Endothelial cell of umbilical vein (primary cell): ENCODE measurements around the gene SLC45A2. TPM values are rescaled to one million over a fixed set of nuclear protein-coding genes. Genes with fewer than 3 reads are reported as not detected.
A peak's percentile ranks its signal among the peaks of the same experiment; 100 is the strongest.

ENCODE experiments used
- BruUV-seq: library from RNA; stranded (reverse); fragments of 400-500 nt; replicated peaks from 2 replicates; lab custom pipeline; 2021; lab: Mats Ljungman, UMichigan
- CTCF ChIA-PET: fragments of 300-600, 350-600 bp; sonication (Branson Sonifier 250); formaldehyde crosslinking; loops from one replicate; lab custom pipeline; 2021; ENCODE audit warnings: antibody characterized with exemption, inconsistent platforms; lab: Charles Lee
- POLR2A ChIA-PET: fragments of 300-600, 350-600 bp; sonication (Branson Sonifier 250); formaldehyde crosslinking; loops from one replicate; lab custom pipeline; 2021; ENCODE audit warnings: antibody characterized with exemption, inconsistent platforms; lab: Charles Lee
- DNase-seq: peaks from one replicate; pipeline ENCODE4 v3.0.0-alpha.2; 2011; ENCODE audit warnings: low read depth, low spot score
- FAIRE-seq: peaks from 2 replicates; lab custom pipeline; 2011; peaks lifted over from hg19 to GRCh38; lab: Jason Lieb, UNC
- H2AFZ ChIP-seq: 2 replicates; pipeline ENCODE4 v1.6.0; 2012; ENCODE audit warnings: low read depth, low read length, control low read depth, inconsistent platforms
- H3K27ac ChIP-seq: 2 replicates; pipeline ENCODE4 v1.5.1; 2011; ENCODE audit warnings: low read depth, mild to moderate bottlenecking, control low read depth, low read length, moderate library complexity; ENCODE audit not compliant: insufficient read depth
- H3K27me3 ChIP-seq, 2 experiments: 2 replicates each; pipeline versions ENCODE4 v1.6.0 to v1.6.1; 2011; ENCODE audit warnings: low read length in 2 of 2, mixed read lengths in 1 of 2; ENCODE audit not compliant: control insufficient read depth in 2 of 2, insufficient read depth in 2 of 2
- H3K36me3 ChIP-seq, 2 experiments: 2 replicates in 1 of 2; 3 replicates in 1 of 2; pipeline ENCODE4 v1.5.1; 2011; ENCODE audit warnings: low read length in 2 of 2, mild to moderate bottlenecking in 1 of 2, moderate library complexity in 1 of 2; ENCODE audit not compliant: control insufficient read depth in 2 of 2, insufficient read depth in 2 of 2; ENCODE audit errors: extremely low read depth in 1 of 2
- H3K4me1 ChIP-seq: 3 replicates; pipeline ENCODE4 v1.5.1; 2011; ENCODE audit warnings: mild to moderate bottlenecking, low read length; ENCODE audit not compliant: control insufficient read depth, insufficient read depth; ENCODE audit errors: extremely low read depth
- H3K4me2 ChIP-seq: 2 replicates; pipeline ENCODE4 v1.6.1; 2011; ENCODE audit warnings: low read length, control low read depth, mixed read lengths; ENCODE audit not compliant: insufficient read depth
- H3K4me3 ChIP-seq, 3 experiments: fragments of 200-600 bp in 1 of 3; sonication (generic), shearing (Covaris generic) in 1 of 3; replicated peaks in 1 of 3; 2 replicates each; pipeline ENCODE4 v1.5.1; 2011 to 2016; ENCODE audit warnings: control low read depth in 3 of 3, low read length in 3 of 3, mild to moderate bottlenecking in 2 of 3, inconsistent platforms in 1 of 3, low read depth in 1 of 3, moderate library complexity in 1 of 3; ENCODE audit not compliant: insufficient read depth in 1 of 3
- H3K79me2 ChIP-seq: 2 replicates; pipeline ENCODE4 v1.6.0; 2012; ENCODE audit warnings: low read length, inconsistent platforms; ENCODE audit not compliant: control insufficient read depth, insufficient read depth
- H3K9ac ChIP-seq: replicated peaks from 2 replicates; pipeline ENCODE3; 2011; ENCODE audit warnings: low read length, control low read depth; ENCODE audit not compliant: insufficient read depth; ENCODE audit errors: extremely low read depth
- H3K9me1 ChIP-seq: replicated peaks from 3 replicates; pipeline ENCODE4 v1.6.0; 2011; ENCODE audit warnings: mild to moderate bottlenecking, low read length; ENCODE audit not compliant: control insufficient read depth, insufficient read depth; ENCODE audit errors: extremely low read depth
- H3K9me3 ChIP-seq: replicated peaks from 2 replicates; pipeline ENCODE4 v1.5.1; 2012; ENCODE audit warnings: low read length, inconsistent platforms; ENCODE audit not compliant: control insufficient read depth, insufficient read depth
- H4K20me1 ChIP-seq: replicated peaks from 2 replicates; pipeline ENCODE3; 2011; ENCODE audit warnings: mild to moderate bottlenecking, low read length; ENCODE audit not compliant: control insufficient read depth, insufficient read depth; ENCODE audit errors: extremely low read depth
- CTCF ChIP-seq, 2 donors: IDR thresholded peaks; 1 replicate in 1 of 2; 2 replicates in 1 of 2; pipeline ENCODE4 v1.5.1; 2011; ENCODE audit warnings: low read length in 2 of 2, mild to moderate bottlenecking in 2 of 2, moderate library complexity in 2 of 2, control low read depth in 1 of 2, inconsistent platforms in 1 of 2, low read depth in 1 of 2; ENCODE audit not compliant: insufficient read depth in 1 of 2; ENCODE audit errors: extremely low read depth in 1 of 2
- EZH2 ChIP-seq: IDR thresholded peaks from 2 replicates; pipeline ENCODE4 v1.6.1; 2012; ENCODE audit warnings: borderline replicate concordance, low read depth, mild to moderate bottlenecking, moderate library complexity, low read length, inconsistent platforms; ENCODE audit not compliant: severe bottlenecking
- FOS ChIP-seq: IDR thresholded peaks from 2 replicates; pipeline ENCODE4 v1.6.1; 2011; ENCODE audit warnings: mild to moderate bottlenecking, low read length, moderate library complexity, borderline replicate concordance; ENCODE audit not compliant: insufficient read depth
- GATA2 ChIP-seq: IDR thresholded peaks from 2 replicates; pipeline ENCODE4 v1.7.0; 2011; ENCODE audit warnings: low read depth, mild to moderate bottlenecking, moderate library complexity, mixed read lengths, low read length; ENCODE audit not compliant: insufficient read length, insufficient read depth
- JUN ChIP-seq: IDR thresholded peaks from 2 replicates; pipeline ENCODE4 v1.6.1; 2011; ENCODE audit warnings: borderline replicate concordance, low read depth; ENCODE audit not compliant: insufficient read length, insufficient read depth
- MAX ChIP-seq: IDR thresholded peaks from 2 replicates; pipeline ENCODE4 v1.6.1; 2011; ENCODE audit not compliant: insufficient read depth, insufficient read length
- MYC ChIP-seq: IDR thresholded peaks from one replicate; pipeline ENCODE4 v1.6.1; 2011; ENCODE audit warnings: mild to moderate bottlenecking, low read depth, low read length
- POLR2A ChIP-seq: IDR thresholded peaks from 2 replicates; pipeline ENCODE4 v1.6.1; 2012; ENCODE audit warnings: low read depth, mild to moderate bottlenecking, control low read depth, low read length
- POLR2AphosphoS5 ChIP-seq: IDR thresholded peaks from 2 replicates; pipeline ENCODE4 v1.6.1; 2012; ENCODE audit warnings: low read depth, mild to moderate bottlenecking, control low read depth, low read length, moderate library complexity; ENCODE audit not compliant: insufficient read depth
- dilution Hi-C: fragments of 300-500 bp; cut with MboI; formaldehyde crosslinking; loops from one replicate; pipeline ENCODE4 v1.15.0; 2019; ENCODE audit warnings: low sequenced_read_pairs; ENCODE audit not compliant: extremely low pct_ligation_motif_present
- intact Hi-C: fragments of 100-400 bp; cut with micrococcal nuclease; formaldehyde crosslinking; loops from one replicate; pipeline ENCODE4 v1.10.0; 2022
- polyA plus RNA-seq, 4 experiments: library from polyadenylated mRNA; depleted of rRNA in 3 of 4; stranded (reverse) in 3 of 4; unstranded in 1 of 4; fragments of >200 nt; gene quantifications; 2 replicates each; pipeline versions ENCODE4 v1.2.1 to v1.2.3, GENCODE V29; 2011 to 2012; ENCODE audit warnings: missing spikeins in 1 of 4
- total RNA-seq: library from RNA; stranded (reverse); gene quantifications from 2 replicates; pipeline ENCODE4 v1.2.3, GENCODE V29; 2021

Gene SLC45A2
- total and polyA plus RNA-seq, 2 donors (not counting 3 experiments of a cell fraction or from before 2014, with no cell fraction given) = not detected

GRCh38 chr5:33933723-33934169, 50.7 kb downstream of the SLC45A2 start:
- Histone ChIP-seq H3K36me3 (no peaks in the 10 kb centered on the region), H3K27ac (no peak overlapping the region), H3K27me3 (peaks cover 27 to 28% of the 10 kb centered on the region in 2 experiments), H3K9me1 (no peaks in the 10 kb centered on the region), H2AFZ (no peak overlapping the region), H3K4me2 (no peak overlapping the region), H3K4me1 (peaks cover 14% of the 10 kb centered on the region), H3K9ac (no peak overlapping the region), H3K79me2 (no peaks in the 10 kb centered on the region), H4K20me1 (no peaks in the 10 kb centered on the region), H3K4me3 (no peak overlapping the region), H3K9me3 (no peaks in the 10 kb centered on the region)
- no peak for DNase-seq
- intact Hi-C loops (no loop called here), dilution Hi-C loops (no loop called here)
- peak; percentile 40 for FAIRE-seq
- ChIA-PET CTCF (interaction anchor here (1.2 to 6.0 kb wide), 12 partner anchors 13 to 501 kb away, joined by 3 to 345 read pairs (median 6); partner anchors contain the start of gene TARS1), POLR2A (no interaction called here)
- no peak for TF ChIP-seq EZH2
- TF ChIP-seq MYC = no peak
- TF ChIP-seq MAX = no peak
- no peak for TF ChIP-seq FOS
- TF ChIP-seq POLR2AphosphoS5 = no peak
- no peak for TF ChIP-seq JUN
- no peak for TF ChIP-seq POLR2A
- no peak for TF ChIP-seq CTCF (IDR thresholded peaks at IDR 0.05; ENCODE audit: extremely low read depth in 1 of 2, insufficient read depth in 1 of 2, low read depth in 1 of 2, low read length in 2 of 2)
- TF ChIP-seq GATA2 = no peak
- no TSS peak for BruUV-seq
